Endothelial cell of umbilical vein (primary cell): Measurements from ENCODE around the gene SPAG16. TPM values are rescaled to one million over a fixed set of nuclear protein-coding genes. Genes with fewer than 3 reads are reported as not detected.

Experiments used
- BruUV-seq: library from RNA; stranded (reverse); fragments of 400-500 nt; replicated peaks from 2 replicates; lab custom pipeline; 2021; lab: Mats Ljungman, UMichigan
- CTCF ChIA-PET: fragments of 300-600, 350-600 bp; sonication (Branson Sonifier 250); formaldehyde crosslinking; loops from one replicate; lab custom pipeline; 2021; ENCODE audit warnings: antibody characterized with exemption, inconsistent platforms; lab: Charles Lee
- POLR2A ChIA-PET: fragments of 300-600, 350-600 bp; sonication (Branson Sonifier 250); formaldehyde crosslinking; loops from one replicate; lab custom pipeline; 2021; ENCODE audit warnings: antibody characterized with exemption, inconsistent platforms; lab: Charles Lee
- DNase-seq: peaks from one replicate; pipeline ENCODE4 v3.0.0-alpha.2; 2011; ENCODE audit warnings: low read depth, low spot score
- FAIRE-seq: peaks from 2 replicates; lab custom pipeline; 2011; peaks lifted over from hg19 to GRCh38; lab: Jason Lieb, UNC
- H2AFZ ChIP-seq: 2 replicates; pipeline ENCODE4 v1.6.0; 2012; ENCODE audit warnings: low read depth, low read length, control low read depth, inconsistent platforms
- H3K27ac ChIP-seq: 2 replicates; pipeline ENCODE4 v1.5.1; 2011; ENCODE audit warnings: low read depth, mild to moderate bottlenecking, control low read depth, low read length, moderate library complexity; ENCODE audit not compliant: insufficient read depth
- H3K27me3 ChIP-seq, 2 experiments: 2 replicates each; pipeline versions ENCODE4 v1.6.0 to v1.6.1; 2011; ENCODE audit warnings: low read length in 2 of 2, mixed read lengths in 1 of 2; ENCODE audit not compliant: control insufficient read depth in 2 of 2, insufficient read depth in 2 of 2
- H3K36me3 ChIP-seq, 2 experiments: 2 replicates in 1 of 2; 3 replicates in 1 of 2; pipeline ENCODE4 v1.5.1; 2011; ENCODE audit warnings: low read length in 2 of 2, mild to moderate bottlenecking in 1 of 2, moderate library complexity in 1 of 2; ENCODE audit not compliant: control insufficient read depth in 2 of 2, insufficient read depth in 2 of 2; ENCODE audit errors: extremely low read depth in 1 of 2
- H3K4me1 ChIP-seq: 3 replicates; pipeline ENCODE4 v1.5.1; 2011; ENCODE audit warnings: mild to moderate bottlenecking, low read length; ENCODE audit not compliant: control insufficient read depth, insufficient read depth; ENCODE audit errors: extremely low read depth
- H3K4me2 ChIP-seq: 2 replicates; pipeline ENCODE4 v1.6.1; 2011; ENCODE audit warnings: low read length, control low read depth, mixed read lengths; ENCODE audit not compliant: insufficient read depth
- H3K4me3 ChIP-seq, 3 experiments: fragments of 200-600 bp in 1 of 3; sonication (generic), shearing (Covaris generic) in 1 of 3; replicated peaks in 1 of 3; 2 replicates each; pipeline ENCODE4 v1.5.1; 2011 to 2016; ENCODE audit warnings: control low read depth in 3 of 3, low read length in 3 of 3, mild to moderate bottlenecking in 2 of 3, inconsistent platforms in 1 of 3, low read depth in 1 of 3, moderate library complexity in 1 of 3; ENCODE audit not compliant: insufficient read depth in 1 of 3
- H3K79me2 ChIP-seq: 2 replicates; pipeline ENCODE4 v1.6.0; 2012; ENCODE audit warnings: low read length, inconsistent platforms; ENCODE audit not compliant: control insufficient read depth, insufficient read depth
- H3K9ac ChIP-seq: replicated peaks from 2 replicates; pipeline ENCODE3; 2011; ENCODE audit warnings: low read length, control low read depth; ENCODE audit not compliant: insufficient read depth; ENCODE audit errors: extremely low read depth
- H3K9me1 ChIP-seq: replicated peaks from 3 replicates; pipeline ENCODE4 v1.6.0; 2011; ENCODE audit warnings: mild to moderate bottlenecking, low read length; ENCODE audit not compliant: control insufficient read depth, insufficient read depth; ENCODE audit errors: extremely low read depth
- H3K9me3 ChIP-seq: replicated peaks from 2 replicates; pipeline ENCODE4 v1.5.1; 2012; ENCODE audit warnings: low read length, inconsistent platforms; ENCODE audit not compliant: control insufficient read depth, insufficient read depth
- H4K20me1 ChIP-seq: replicated peaks from 2 replicates; pipeline ENCODE3; 2011; ENCODE audit warnings: mild to moderate bottlenecking, low read length; ENCODE audit not compliant: control insufficient read depth, insufficient read depth; ENCODE audit errors: extremely low read depth
- EZH2 ChIP-seq: IDR thresholded peaks from 2 replicates; pipeline ENCODE4 v1.6.1; 2012; ENCODE audit warnings: borderline replicate concordance, low read depth, mild to moderate bottlenecking, moderate library complexity, low read length, inconsistent platforms; ENCODE audit not compliant: severe bottlenecking
- FOS ChIP-seq: IDR thresholded peaks from 2 replicates; pipeline ENCODE4 v1.6.1; 2011; ENCODE audit warnings: mild to moderate bottlenecking, low read length, moderate library complexity, borderline replicate concordance; ENCODE audit not compliant: insufficient read depth
- GATA2 ChIP-seq: IDR thresholded peaks from 2 replicates; pipeline ENCODE4 v1.7.0; 2011; ENCODE audit warnings: low read depth, mild to moderate bottlenecking, moderate library complexity, mixed read lengths, low read length; ENCODE audit not compliant: insufficient read length, insufficient read depth
- JUN ChIP-seq: IDR thresholded peaks from 2 replicates; pipeline ENCODE4 v1.6.1; 2011; ENCODE audit warnings: borderline replicate concordance, low read depth; ENCODE audit not compliant: insufficient read length, insufficient read depth
- MYC ChIP-seq: IDR thresholded peaks from one replicate; pipeline ENCODE4 v1.6.1; 2011; ENCODE audit warnings: mild to moderate bottlenecking, low read depth, low read length
- POLR2A ChIP-seq: IDR thresholded peaks from 2 replicates; pipeline ENCODE4 v1.6.1; 2012; ENCODE audit warnings: low read depth, mild to moderate bottlenecking, control low read depth, low read length
- POLR2AphosphoS5 ChIP-seq: IDR thresholded peaks from 2 replicates; pipeline ENCODE4 v1.6.1; 2012; ENCODE audit warnings: low read depth, mild to moderate bottlenecking, control low read depth, low read length, moderate library complexity; ENCODE audit not compliant: insufficient read depth
- dilution Hi-C: fragments of 300-500 bp; cut with MboI; formaldehyde crosslinking; loops from one replicate; pipeline ENCODE4 v1.15.0; 2019; ENCODE audit warnings: low sequenced_read_pairs; ENCODE audit not compliant: extremely low pct_ligation_motif_present
- intact Hi-C: fragments of 100-400 bp; cut with micrococcal nuclease; formaldehyde crosslinking; loops from one replicate; pipeline ENCODE4 v1.10.0; 2022
- polyA plus RNA-seq, 4 experiments: library from polyadenylated mRNA; depleted of rRNA in 3 of 4; stranded (reverse) in 3 of 4; unstranded in 1 of 4; fragments of >200 nt; gene quantifications; 2 replicates each; pipeline versions ENCODE4 v1.2.1 to v1.2.3, GENCODE V29; 2011 to 2012; ENCODE audit warnings: missing spikeins in 1 of 4
- total RNA-seq: library from RNA; stranded (reverse); gene quantifications from 2 replicates; pipeline ENCODE4 v1.2.3, GENCODE V29; 2021
- TF ChIP-seq, protein P1 (sequence below): IDR thresholded peaks from 2 replicates; pipeline ENCODE4 v1.6.1; 2011; ENCODE audit not compliant: insufficient read depth, insufficient read length
- TF ChIP-seq, protein P2 (sequence below), 2 donors: IDR thresholded peaks; 1 replicate in 1 of 2; 2 replicates in 1 of 2; pipeline ENCODE4 v1.5.1; 2011; ENCODE audit warnings: low read length in 2 of 2, mild to moderate bottlenecking in 2 of 2, moderate library complexity in 2 of 2, control low read depth in 1 of 2, inconsistent platforms in 1 of 2, low read depth in 1 of 2; ENCODE audit not compliant: insufficient read depth in 1 of 2; ENCODE audit errors: extremely low read depth in 1 of 2

Gene SPAG16
- total and polyA plus RNA-seq, 2 donors (not counting 3 experiments of a cell fraction or from before 2014, with no cell fraction given) = 4.0 to 7.7 TPM

DNA sequence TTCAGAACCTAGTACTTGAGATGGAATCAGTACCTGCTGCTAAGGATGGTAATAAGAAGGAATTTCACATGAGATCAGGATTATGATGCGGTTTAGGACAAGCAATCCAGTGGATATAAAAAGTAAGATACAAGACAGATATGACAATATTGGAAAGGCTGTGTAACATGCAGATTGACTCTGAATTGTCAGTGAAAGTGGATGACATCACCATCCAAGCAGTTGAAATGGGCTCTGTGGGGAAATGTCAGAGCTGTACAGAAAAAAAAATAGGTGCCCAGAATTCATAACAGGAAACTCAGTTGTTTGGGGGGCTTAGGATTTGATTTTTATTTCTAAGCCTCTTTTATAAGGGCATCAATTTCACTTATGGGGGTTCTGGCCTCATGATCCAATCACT lies 438.3 kb downstream of the SPAG16 start:
- TF ChIP-seq POLR2A = no peak
- TF ChIP-seq, protein P1, sequence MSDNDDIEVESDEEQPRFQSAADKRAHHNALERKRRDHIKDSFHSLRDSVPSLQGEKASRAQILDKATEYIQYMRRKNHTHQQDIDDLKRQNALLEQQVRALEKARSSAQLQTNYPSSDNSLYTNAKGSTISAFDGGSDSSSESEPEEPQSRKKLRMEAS = no peak
- no peak for TF ChIP-seq MYC
- TF ChIP-seq POLR2AphosphoS5 = no peak
- no peak for TF ChIP-seq GATA2
- TF ChIP-seq, protein P2, sequence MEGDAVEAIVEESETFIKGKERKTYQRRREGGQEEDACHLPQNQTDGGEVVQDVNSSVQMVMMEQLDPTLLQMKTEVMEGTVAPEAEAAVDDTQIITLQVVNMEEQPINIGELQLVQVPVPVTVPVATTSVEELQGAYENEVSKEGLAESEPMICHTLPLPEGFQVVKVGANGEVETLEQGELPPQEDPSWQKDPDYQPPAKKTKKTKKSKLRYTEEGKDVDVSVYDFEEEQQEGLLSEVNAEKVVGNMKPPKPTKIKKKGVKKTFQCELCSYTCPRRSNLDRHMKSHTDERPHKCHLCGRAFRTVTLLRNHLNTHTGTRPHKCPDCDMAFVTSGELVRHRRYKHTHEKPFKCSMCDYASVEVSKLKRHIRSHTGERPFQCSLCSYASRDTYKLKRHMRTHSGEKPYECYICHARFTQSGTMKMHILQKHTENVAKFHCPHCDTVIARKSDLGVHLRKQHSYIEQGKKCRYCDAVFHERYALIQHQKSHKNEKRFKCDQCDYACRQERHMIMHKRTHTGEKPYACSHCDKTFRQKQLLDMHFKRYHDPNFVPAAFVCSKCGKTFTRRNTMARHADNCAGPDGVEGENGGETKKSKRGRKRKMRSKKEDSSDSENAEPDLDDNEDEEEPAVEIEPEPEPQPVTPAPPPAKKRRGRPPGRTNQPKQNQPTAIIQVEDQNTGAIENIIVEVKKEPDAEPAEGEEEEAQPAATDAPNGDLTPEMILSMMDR (IDR thresholded peaks at IDR 0.05; ENCODE audit: extremely low read depth in 1 of 2, insufficient read depth in 1 of 2, low read depth in 1 of 2, low read length in 2 of 2) = no peak
- TF ChIP-seq EZH2 = no peak
- no peak for TF ChIP-seq JUN
- no peak for TF ChIP-seq FOS
- DNase-seq (no peak), FAIRE-seq (no peak)
- no peak overlapping the region for H2AFZ ChIP-seq
- H3K79me2 ChIP-seq = no peaks in the 10 kb centered on the region
- H3K9me3 ChIP-seq = no peaks in the 10 kb centered on the region
- H3K4me3 ChIP-seq = no peak overlapping the region
- no peaks in the 10 kb centered on the region for H4K20me1 ChIP-seq
- CTCF ChIA-PET = no interaction called here
- POLR2A ChIA-PET = no interaction called here
- H3K9me1 ChIP-seq = no peaks in the 10 kb centered on the region
- intact Hi-C loops = no loop called here
- no peaks in the 10 kb centered on the region for H3K36me3 ChIP-seq
- H3K4me2 ChIP-seq = no peak overlapping the region
- no peaks in the 10 kb centered on the region for H3K4me1 ChIP-seq
- dilution Hi-C loops = no loop called here
- no peak overlapping the region for H3K27ac ChIP-seq
- H3K27me3 ChIP-seq = no peaks in the 10 kb centered on the region
- BruUV-seq = no TSS peak
- no peak overlapping the region for H3K9ac ChIP-seq
